GM12872 (cell line): ENCODE results near the gene ZC3H18.

Experiments
- CTCF ChIP-seq: IDR thresholded peaks from 3 replicates; pipeline ENCODE4 v1.5.1; 2011; ENCODE audit warnings: low read depth, mild to moderate bottlenecking, low read length, moderate library complexity; ENCODE audit not compliant: insufficient read depth

The ZC3H18 gene

DNA sequence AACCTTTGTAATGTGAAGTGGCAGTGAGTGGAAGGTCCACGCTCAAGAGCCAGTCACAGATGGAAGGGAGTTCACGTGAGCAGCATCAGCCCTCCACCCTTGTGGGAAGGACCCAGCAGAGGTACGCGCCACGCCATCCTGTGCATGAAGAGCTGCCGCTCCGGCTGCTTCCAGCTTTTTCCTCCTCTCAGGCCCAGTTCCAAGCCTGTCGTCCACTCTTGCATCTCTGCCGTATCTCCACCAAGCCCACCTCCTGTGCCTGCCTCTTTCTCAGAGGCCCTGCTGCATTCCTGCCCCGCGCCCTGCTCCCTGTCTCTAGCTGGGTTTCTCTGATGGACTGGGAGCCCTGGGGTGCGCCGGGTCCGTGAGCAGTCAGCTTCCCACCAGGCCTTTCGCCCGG lies 10.2 kb downstream of the ZC3H18 start:
- TF ChIP-seq CTCF: no peak

DNA sequence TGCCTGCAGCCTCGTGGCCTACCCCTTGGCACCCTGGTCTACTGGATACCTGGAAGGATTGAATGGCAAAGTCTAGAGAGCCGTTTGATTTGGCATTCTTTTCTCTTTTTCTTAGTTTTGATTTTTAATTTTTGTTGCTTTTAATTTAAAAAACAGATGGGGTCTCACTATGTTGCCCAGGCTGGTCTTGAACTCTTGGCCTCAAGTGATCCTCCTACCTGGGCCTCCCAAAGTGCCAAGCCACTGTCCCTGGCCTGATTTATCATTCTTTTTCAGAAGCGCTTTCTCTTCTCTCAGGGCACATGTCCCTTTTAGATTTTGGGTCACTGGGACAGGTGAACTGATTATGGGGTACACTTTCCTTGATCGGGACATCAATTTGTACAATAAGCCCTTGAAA lies 10.8 kb downstream of the ZC3H18 start:
- no peak for TF ChIP-seq CTCF

- TF ChIP-seq CTCF: no peak
Observed at GRCh38 chr16:88582912-88583575, 12.8 kb downstream of the ZC3H18 start.

GRCh38 chr16:88584676-88585075 lies 14.5 kb downstream of the ZC3H18 start:
- TF ChIP-seq CTCF: no peak

GRCh38 chr16:88585269-88585668 lies 15.1 kb downstream of the ZC3H18 start:
- no peak for TF ChIP-seq CTCF

- no peak for TF ChIP-seq CTCF
Observed at GRCh38 chr16:88585927-88586581, 15.9 kb downstream of the ZC3H18 start.

GRCh38 chr16:88588148-88588547 lies 17.9 kb downstream of the ZC3H18 start:
- TF ChIP-seq CTCF: no peak
